ENCODE data around the gene RAB24.
"Not testable (repeated sequence)": the region's sequence is repeated elsewhere in the genome, so short reads cannot be mapped to it uniquely, and the experiment has no call there.

RAB24 gene

DNA sequence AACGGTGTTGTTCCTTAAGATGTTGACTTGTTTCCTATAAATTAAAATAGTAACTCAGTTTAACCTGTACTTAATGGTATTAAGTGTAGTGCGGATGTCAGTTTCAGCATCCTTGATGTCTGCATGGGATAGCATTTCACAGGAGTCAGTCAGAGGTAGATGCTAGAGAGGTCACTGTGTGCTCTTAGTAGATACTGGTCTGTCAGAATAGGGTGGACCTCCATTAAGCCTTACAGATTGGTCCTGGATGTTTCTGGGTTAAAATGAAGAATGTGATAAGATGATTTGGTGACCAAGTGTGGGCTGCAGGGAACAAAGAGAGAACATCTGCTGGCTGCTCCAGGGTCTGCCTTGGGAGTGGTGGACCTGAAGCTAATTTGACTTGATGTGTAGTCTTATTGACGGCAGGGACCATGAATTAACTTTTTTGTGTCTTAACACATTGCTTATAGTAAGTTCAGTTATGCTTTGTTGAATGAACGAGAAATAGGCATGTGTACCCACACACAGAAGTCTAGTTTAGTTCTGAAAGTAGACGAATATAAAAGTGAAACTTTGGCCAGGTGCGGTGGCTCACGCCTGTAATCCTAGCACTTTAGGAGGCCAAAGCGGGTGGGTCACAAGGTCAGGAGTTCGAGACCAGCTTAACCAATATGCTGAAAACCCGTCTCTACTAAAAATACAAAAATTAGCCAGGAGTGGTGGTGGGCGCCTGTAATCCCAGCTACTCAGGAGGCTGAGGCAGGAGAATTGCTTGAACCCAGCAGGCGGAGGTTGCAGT is 12.5 kb downstream of the RAB24 start:
- DNase-seq: no peak

DNA sequence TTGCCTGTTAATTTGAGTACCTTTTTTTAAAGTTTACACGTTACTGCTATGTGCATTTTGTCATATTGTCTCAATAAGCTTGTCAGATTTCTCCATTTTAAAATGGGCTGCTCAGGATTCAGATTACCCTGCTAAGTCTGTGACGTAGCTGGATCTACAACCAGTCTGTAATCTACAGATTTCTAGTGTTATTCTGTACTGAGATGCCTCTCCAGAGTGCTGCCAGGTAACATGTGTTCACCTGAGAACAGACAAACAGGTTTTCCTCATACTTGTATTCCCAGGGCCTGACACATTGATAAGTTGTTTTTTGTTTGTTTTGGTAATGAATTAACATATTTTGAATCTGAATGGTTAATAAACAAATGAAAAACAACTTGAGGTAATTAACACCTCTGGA is 15.3 kb downstream of the RAB24 start:
- no peak for DNase-seq

- no peak for DNase-seq
Measured at GRCh38 chr5:177276886-177277285, 26.6 kb downstream of the RAB24 start.

DNA sequence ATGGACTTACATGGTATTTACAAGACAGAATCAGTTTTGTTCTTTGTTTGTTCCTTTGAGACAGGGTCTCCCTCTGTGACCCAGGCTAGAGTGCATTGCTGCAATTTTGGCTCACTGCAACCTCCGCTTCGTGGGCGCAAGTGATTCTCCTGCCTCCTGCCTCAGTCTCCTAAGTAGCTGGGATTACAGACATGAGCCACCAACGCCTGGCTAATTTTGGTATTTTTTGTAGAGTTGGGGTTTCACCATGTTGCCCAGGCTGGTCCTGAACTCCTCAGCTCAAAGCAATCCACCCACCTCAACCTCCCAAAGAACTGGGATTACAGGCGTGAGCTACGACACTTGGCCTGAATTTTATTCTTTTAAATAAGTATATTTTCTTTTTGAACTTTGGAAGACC is 27.6 kb downstream of the RAB24 start:
- no peak for DNase-seq

DNA sequence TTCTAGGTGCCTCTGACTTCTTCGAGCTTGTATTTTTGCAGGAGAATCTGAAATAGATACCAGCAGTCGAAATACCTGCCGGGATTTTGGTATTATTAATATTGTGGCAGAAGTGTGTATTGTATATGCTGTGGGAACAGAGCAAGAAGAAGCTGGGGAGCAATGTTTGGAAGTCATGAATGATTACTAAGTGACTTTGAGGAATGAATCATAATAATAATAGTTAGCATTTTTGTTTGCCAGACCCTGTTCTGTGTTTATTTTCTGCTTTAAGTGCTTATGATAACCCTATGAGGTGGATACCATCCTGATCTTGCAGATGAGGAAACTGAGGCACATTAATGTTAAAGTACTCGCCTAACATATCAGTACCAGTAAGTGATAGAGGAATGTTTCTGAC is 32.4 kb downstream of the RAB24 start:
- no peak for DNase-seq

GRCh38 chr5:177270653-177271052 is 32.9 kb downstream of the RAB24 start:
- no peak for DNase-seq

GRCh38 chr5:177269976-177270375 is 33.5 kb downstream of the RAB24 start:
- DNase-seq: no peak

DNA sequence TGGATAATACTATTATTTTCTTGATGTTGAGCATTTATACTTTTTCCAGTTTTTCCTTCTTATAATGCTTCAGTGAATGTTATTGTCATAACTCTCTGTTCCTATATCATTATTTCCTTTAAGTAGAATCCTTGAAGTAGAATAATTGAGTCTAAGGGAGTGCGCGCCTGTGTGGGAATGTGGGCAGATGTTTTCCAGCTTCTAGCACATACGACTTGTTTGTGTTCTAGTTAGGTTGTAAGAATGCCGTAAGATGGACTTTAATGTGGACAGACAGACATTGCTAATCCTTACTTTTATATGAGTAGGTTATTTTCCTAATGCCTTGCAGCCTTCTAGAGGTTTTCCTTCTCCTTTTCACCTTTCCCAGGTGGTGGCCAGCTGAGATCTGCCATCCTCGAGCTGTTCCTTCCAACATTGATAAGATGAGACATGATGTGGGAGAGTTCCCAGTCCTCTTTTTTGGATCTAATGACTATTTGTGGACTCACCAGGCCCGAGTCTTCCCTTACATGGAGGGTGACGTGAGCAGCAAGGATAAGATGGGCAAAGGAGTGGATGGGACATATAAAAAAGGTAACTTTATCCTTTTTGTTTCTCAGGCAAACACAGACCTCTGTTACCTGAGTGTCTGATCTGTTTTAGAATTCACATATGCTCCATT is 34.2 kb downstream of the RAB24 start:
- no peak for DNase-seq

DNA sequence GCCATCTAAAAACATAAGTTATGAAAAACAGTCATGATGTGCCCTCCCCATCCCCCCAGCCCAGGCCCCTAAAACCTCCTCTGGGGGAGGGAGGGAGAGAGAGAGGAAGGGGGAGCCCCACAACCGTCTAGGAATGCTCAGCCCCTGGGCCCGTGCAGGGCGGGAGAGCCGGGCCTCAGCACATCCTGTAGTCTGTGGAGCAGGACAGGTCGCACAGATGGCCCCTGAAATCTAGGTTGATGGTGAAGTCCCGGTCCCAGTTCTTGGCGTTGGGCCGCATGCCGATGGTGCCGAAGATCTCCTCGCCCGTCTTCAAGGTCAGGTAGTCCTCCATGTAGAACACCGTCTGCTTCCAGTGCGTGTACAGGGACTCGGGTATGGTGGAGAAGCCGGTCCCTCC is 38.1 kb downstream of the RAB24 start:
- no peak for DNase-seq

DNA sequence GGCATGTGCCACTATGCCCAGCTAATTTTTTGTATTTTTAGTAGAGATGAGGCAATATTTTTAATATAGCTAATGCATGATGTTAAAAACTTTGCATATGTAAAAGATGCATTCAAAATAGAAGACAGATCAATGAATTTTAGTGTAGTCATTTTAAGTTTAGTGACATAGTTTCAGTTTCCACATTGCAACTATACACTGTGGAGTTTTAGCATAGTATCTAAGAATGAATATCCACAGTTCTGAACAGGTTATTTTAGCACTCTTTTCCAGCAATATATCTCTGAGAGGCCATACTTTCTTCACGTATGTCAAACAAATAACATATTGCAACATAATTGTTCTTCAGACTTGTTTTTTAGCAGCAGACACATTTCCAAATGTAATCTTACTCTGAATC is 39.3 kb downstream of the RAB24 start:
- no peak for DNase-seq

GRCh38 chr5:177261510-177261909 is 42.0 kb downstream of the RAB24 start:
- no peak for DNase-seq

GRCh38 chr5:177260961-177261360 is 42.6 kb downstream of the RAB24 start:
- DNase-seq: no peak

GRCh38 chr5:177258711-177259110 is 44.8 kb downstream of the RAB24 start:
- DNase-seq: not testable (repeated sequence)

- no peak for DNase-seq
Measured at GRCh38 chr5:177256296-177256695, 47.2 kb downstream of the RAB24 start.

GRCh38 chr5:177253252-177253651 is 50.3 kb downstream of the RAB24 start:
- DNase-seq: no peak
